ENCODE results near the gene UGDH. TPM values are rescaled to one million over a fixed set of nuclear protein-coding genes. Genes with fewer than 3 reads are reported as not detected.

UGDH gene
- total and polyA plus RNA-seq, 10 of the 15 experiments (the other 5 are each of a cell fraction or from before 2014, with no cell fraction given) = 11.1 to 60.3 (median 26.8) TPM

GRCh38 chr4:39458505-39459300, 68.5 kb downstream of the UGDH start, which contains the start of the genes LIAS and RPL9 (continued):
- TF ChIP-seq, protein P1, sequence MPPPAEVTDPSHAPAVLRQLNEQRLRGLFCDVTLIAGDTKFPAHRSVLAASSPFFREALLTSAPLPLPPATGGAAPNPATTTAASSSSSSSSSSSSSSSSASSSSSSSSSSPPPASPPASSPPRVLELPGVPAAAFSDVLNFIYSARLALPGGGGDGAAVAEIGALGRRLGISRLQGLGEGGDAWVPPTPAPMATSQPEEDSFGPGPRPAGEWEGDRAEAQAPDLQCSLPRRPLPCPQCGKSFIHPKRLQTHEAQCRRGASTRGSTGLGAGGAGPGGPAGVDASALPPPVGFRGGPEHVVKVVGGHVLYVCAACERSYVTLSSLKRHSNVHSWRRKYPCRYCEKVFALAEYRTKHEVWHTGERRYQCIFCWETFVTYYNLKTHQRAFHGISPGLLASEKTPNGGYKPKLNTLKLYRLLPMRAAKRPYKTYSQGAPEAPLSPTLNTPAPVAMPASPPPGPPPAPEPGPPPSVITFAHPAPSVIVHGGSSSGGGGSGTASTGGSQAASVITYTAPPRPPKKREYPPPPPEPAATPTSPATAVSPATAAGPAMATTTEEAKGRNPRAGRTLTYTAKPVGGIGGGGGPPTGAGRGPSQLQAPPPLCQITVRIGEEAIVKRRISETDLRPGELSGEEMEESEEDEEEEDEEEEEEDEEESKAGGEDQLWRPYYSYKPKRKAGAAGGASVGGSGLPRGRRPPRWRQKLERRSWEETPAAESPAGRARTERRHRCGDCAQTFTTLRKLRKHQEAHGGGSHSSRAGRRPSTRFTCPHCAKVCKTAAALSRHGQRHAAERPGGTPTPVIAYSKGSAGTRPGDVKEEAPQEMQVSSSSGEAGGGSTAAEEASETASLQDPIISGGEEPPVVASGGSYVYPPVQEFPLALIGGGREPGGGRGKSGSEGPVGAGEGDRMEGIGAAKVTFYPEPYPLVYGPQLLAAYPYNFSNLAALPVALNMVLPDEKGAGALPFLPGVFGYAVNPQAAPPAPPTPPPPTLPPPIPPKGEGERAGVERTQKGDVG (CRISPR knock-in tag; IDR thresholded peaks at IDR 0.05) = no peak
- TF ChIP-seq, protein P2, sequence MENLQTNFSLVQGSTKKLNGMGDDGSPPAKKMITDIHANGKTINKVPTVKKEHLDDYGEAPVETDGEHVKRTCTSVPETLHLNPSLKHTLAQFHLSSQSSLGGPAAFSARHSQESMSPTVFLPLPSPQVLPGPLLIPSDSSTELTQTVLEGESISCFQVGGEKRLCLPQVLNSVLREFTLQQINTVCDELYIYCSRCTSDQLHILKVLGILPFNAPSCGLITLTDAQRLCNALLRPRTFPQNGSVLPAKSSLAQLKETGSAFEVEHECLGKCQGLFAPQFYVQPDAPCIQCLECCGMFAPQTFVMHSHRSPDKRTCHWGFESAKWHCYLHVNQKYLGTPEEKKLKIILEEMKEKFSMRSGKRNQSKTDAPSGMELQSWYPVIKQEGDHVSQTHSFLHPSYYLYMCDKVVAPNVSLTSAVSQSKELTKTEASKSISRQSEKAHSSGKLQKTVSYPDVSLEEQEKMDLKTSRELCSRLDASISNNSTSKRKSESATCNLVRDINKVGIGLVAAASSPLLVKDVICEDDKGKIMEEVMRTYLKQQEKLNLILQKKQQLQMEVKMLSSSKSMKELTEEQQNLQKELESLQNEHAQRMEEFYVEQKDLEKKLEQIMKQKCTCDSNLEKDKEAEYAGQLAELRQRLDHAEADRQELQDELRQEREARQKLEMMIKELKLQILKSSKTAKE (IDR thresholded peaks at IDR 0.05; ENCODE audit: low read depth, poor library complexity, severe bottlenecking) = no peak
- TF ChIP-seq MXI1 (IDR thresholded peaks at IDR 0.05; ENCODE audit: low read depth, low read length) (peak; percentile 92), SIX5 (IDR thresholded peaks at IDR 0.05; ENCODE audit: low read depth, low read length, severe bottlenecking) (peak; percentile 61), WRNIP1 (IDR thresholded peaks at IDR 0.05; ENCODE audit: borderline replicate concordance, low read depth, low read length) (peak; percentile 33; the same call in 1 of the 2 replicates), RAD51 (IDR thresholded peaks at IDR 0.05) (no peak), ATF2 (IDR thresholded peaks at IDR 0.05; ENCODE audit: low read length) (peak; percentile 78; the same call in 1 of the 2 replicates), ATF7 (IDR thresholded peaks at IDR 0.05; ENCODE audit: low read depth) (peak; percentile 98), NR2C2 (IDR thresholded peaks at IDR 0.05; ENCODE audit: borderline replicate concordance, control insufficient read depth, insufficient read length, low read depth) (no peak), SREBF1 (IDR thresholded peaks at IDR 0.05; ENCODE audit: low read length) (no peak), ZNF217 (IDR thresholded peaks at IDR 0.05) (no peak), TCF12 (IDR thresholded peaks at IDR 0.05; ENCODE audit: low read depth, low read length) (0 out of 2 replicates have a peak, but pooled peaks have one; percentile 50), POLR2AphosphoS5 (IDR thresholded peaks at IDR 0.05; ENCODE audit: low read length) (peak; percentile 100), BMI1 (IDR thresholded peaks at IDR 0.05; ENCODE audit: borderline replicate concordance) (no peak)
- TF ChIP-seq, protein P3, sequence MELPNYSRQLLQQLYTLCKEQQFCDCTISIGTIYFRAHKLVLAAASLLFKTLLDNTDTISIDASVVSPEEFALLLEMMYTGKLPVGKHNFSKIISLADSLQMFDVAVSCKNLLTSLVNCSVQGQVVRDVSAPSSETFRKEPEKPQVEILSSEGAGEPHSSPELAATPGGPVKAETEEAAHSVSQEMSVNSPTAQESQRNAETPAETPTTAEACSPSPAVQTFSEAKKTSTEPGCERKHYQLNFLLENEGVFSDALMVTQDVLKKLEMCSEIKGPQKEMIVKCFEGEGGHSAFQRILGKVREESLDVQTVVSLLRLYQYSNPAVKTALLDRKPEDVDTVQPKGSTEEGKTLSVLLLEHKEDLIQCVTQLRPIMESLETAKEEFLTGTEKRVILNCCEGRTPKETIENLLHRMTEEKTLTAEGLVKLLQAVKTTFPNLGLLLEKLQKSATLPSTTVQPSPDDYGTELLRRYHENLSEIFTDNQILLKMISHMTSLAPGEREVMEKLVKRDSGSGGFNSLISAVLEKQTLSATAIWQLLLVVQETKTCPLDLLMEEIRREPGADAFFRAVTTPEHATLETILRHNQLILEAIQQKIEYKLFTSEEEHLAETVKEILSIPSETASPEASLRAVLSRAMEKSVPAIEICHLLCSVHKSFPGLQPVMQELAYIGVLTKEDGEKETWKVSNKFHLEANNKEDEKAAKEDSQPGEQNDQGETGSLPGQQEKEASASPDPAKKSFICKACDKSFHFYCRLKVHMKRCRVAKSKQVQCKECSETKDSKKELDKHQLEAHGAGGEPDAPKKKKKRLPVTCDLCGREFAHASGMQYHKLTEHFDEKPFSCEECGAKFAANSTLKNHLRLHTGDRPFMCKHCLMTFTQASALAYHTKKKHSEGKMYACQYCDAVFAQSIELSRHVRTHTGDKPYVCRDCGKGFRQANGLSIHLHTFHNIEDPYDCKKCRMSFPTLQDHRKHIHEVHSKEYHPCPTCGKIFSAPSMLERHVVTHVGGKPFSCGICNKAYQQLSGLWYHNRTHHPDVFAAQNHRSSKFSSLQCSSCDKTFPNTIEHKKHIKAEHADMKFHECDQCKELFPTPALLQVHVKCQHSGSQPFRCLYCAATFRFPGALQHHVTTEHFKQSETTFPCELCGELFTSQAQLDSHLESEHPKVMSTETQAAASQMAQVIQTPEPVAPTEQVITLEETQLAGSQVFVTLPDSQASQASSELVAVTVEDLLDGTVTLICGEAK (IDR thresholded peaks at IDR 0.05; ENCODE audit: borderline replicate concordance) = no peak
- TF ChIP-seq, protein P4, sequence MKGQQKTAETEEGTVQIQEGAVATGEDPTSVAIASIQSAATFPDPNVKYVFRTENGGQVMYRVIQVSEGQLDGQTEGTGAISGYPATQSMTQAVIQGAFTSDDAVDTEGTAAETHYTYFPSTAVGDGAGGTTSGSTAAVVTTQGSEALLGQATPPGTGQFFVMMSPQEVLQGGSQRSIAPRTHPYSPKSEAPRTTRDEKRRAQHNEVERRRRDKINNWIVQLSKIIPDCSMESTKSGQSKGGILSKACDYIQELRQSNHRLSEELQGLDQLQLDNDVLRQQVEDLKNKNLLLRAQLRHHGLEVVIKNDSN (IDR thresholded peaks at IDR 0.05; ENCODE audit: borderline replicate concordance, extremely low read length, insufficient read depth, low read depth, low read length) = no peak

Data from GM12878 (cell line).